ENCODE data around the gene VEGFA.

The VEGFA gene

GRCh38 chr6:43749461-43749860 lies 20.6 kb upstream of the VEGFA start:
- CTCF ChIA-PET: interaction anchor here (1.1 kb wide), 1 partner anchor 8 kb away, joined by 3 read pairs; no protein-coding TSS in a partner anchor
- TF ChIP-seq FOXK2 (IDR thresholded peaks at IDR 0.05) (no peak), SP1 (IDR thresholded peaks at IDR 0.05) (no peak), ELF4 (IDR thresholded peaks at IDR 0.05) (no peak), LEF1 (IDR thresholded peaks at IDR 0.05; ENCODE audit: borderline replicate concordance) (no peak), FOXA1 (IDR thresholded peaks at IDR 0.05) (no peak), NFRKB (IDR thresholded peaks at IDR 0.05) (no peak), SUZ12 (IDR thresholded peaks at IDR 0.05) (no peak), ARNT (IDR thresholded peaks at IDR 0.05) (no peak), CTBP1 (IDR thresholded peaks at IDR 0.05; ENCODE audit: borderline replicate concordance) (no peak), ZNF384 (IDR thresholded peaks at IDR 0.05) (no peak), PKNOX1 (IDR thresholded peaks at IDR 0.05) (no peak), L3MBTL2 (conservative IDR thresholded peaks at IDR 0.05) (no peak), FOXM1 (IDR thresholded peaks at IDR 0.05; ENCODE audit: borderline replicate concordance) (no peak)
- DNase-seq (ENCODE audit: extremely low spot score): no peak
- POLR2A ChIA-PET: interaction anchor here (0.7 kb wide), 1 partner anchor 120 kb away, joined by 3 read pairs; the partner anchor contains the start of gene GTPBP2

- DNase-seq (ENCODE audit: extremely low spot score): no peak
- TF ChIP-seq ARNT (IDR thresholded peaks at IDR 0.05): no peak
- no peak for TF ChIP-seq FOXK2 (IDR thresholded peaks at IDR 0.05)
- TF ChIP-seq BHLHE40 (IDR thresholded peaks at IDR 0.05; ENCODE audit: borderline replicate concordance): no peak
- TF ChIP-seq TARDBP (IDR thresholded peaks at IDR 0.05): no peak
- no peak for TF ChIP-seq FOXM1 (IDR thresholded peaks at IDR 0.05; ENCODE audit: borderline replicate concordance)
- TF ChIP-seq ZNF384 (IDR thresholded peaks at IDR 0.05): no peak
- no peak for TF ChIP-seq HDGF (IDR thresholded peaks at IDR 0.05; ENCODE audit: borderline replicate concordance)
- TF ChIP-seq NFRKB (IDR thresholded peaks at IDR 0.05): no peak
- no peak for TF ChIP-seq ELF4 (IDR thresholded peaks at IDR 0.05)
- no peak for TF ChIP-seq L3MBTL2 (conservative IDR thresholded peaks at IDR 0.05)
- TF ChIP-seq CTBP1 (IDR thresholded peaks at IDR 0.05; ENCODE audit: borderline replicate concordance): no peak
- no peak for TF ChIP-seq SUZ12 (IDR thresholded peaks at IDR 0.05)
- TF ChIP-seq PKNOX1 (IDR thresholded peaks at IDR 0.05): no peak
- POLR2A ChIA-PET: no interaction called here
- CTCF ChIA-PET: no interaction called here
These were observed 19.4 kb upstream of the VEGFA start for GRCh38 chr6:43750622-43751021.

- DNase-seq (ENCODE audit: extremely low spot score): no peak
- POLR2A ChIA-PET: interaction anchor here (0.6 kb wide), 1 partner anchor 8 kb away, joined by 3 read pairs; no protein-coding TSS in a partner anchor
- CTCF ChIA-PET: interaction anchor here (1.4 kb wide), 1 partner anchor 88 kb away, joined by 3 read pairs; no protein-coding TSS in a partner anchor
- no peak for TF ChIP-seq NFRKB (IDR thresholded peaks at IDR 0.05)
- no peak for TF ChIP-seq TARDBP (IDR thresholded peaks at IDR 0.05)
- no peak for TF ChIP-seq CTBP1 (IDR thresholded peaks at IDR 0.05; ENCODE audit: borderline replicate concordance)
- no peak for TF ChIP-seq SP1 (IDR thresholded peaks at IDR 0.05)
- no peak for TF ChIP-seq FOXK2 (IDR thresholded peaks at IDR 0.05)
- TF ChIP-seq FOXA1 (IDR thresholded peaks at IDR 0.05): no peak
- TF ChIP-seq ZNF384 (IDR thresholded peaks at IDR 0.05): no peak
- no peak for TF ChIP-seq ELF4 (IDR thresholded peaks at IDR 0.05)
- no peak for TF ChIP-seq FOXM1 (IDR thresholded peaks at IDR 0.05; ENCODE audit: borderline replicate concordance)
- TF ChIP-seq ARNT (IDR thresholded peaks at IDR 0.05): no peak
- TF ChIP-seq SUZ12 (IDR thresholded peaks at IDR 0.05): no peak
These were observed 16.3 kb upstream of the VEGFA start for GRCh38 chr6:43753570-43754183.

GRCh38 chr6:43757966-43758616 lies 11.9 kb upstream of the VEGFA start:
- ChIA-PET CTCF (interaction anchor here (0.8 to 1.9 kb wide), 3 partner anchors 9 to 14 kb away, joined by 3 to 7 read pairs (median 3); partner anchors contain the start of gene VEGFA), POLR2A (no interaction called here)
- DNase-seq (ENCODE audit: extremely low spot score): no peak
- TF ChIP-seq ARNT (IDR thresholded peaks at IDR 0.05): no peak
- TF ChIP-seq L3MBTL2 (conservative IDR thresholded peaks at IDR 0.05): no peak

- peak; percentile 75 for DNase-seq (ENCODE audit: extremely low spot score)
- ChIA-PET POLR2A (no interaction called here), CTCF (interaction anchor here (0.6 to 1.9 kb wide), 7 partner anchors 11 to 322 kb away, joined by 3 to 7 read pairs (median 3); partner anchors contain the start of gene VEGFA)
- no peak for TF ChIP-seq ARNT (IDR thresholded peaks at IDR 0.05)
- no peak for TF ChIP-seq CTBP1 (IDR thresholded peaks at IDR 0.05; ENCODE audit: borderline replicate concordance)
- TF ChIP-seq FOXM1 (IDR thresholded peaks at IDR 0.05; ENCODE audit: borderline replicate concordance): peak; percentile 21; the same call in 1 of the 2 replicates
- no peak for TF ChIP-seq TARDBP (IDR thresholded peaks at IDR 0.05)
These were observed 11.4 kb upstream of the VEGFA start for GRCh38 chr6:43758617-43759050.

GRCh38 chr6:43759136-43759906 lies 10.7 kb upstream of the VEGFA start:
- DNase-seq (ENCODE audit: extremely low spot score): no peak
- CTCF ChIA-PET: interaction anchor here (0.5 to 1.1 kb wide), 7 partner anchors 14 to 331 kb away, joined by 3 read pairs; no protein-coding TSS in a partner anchor
- TF ChIP-seq NFRKB (IDR thresholded peaks at IDR 0.05): no peak
- TF ChIP-seq ELF4 (IDR thresholded peaks at IDR 0.05): no peak
- no peak for TF ChIP-seq PKNOX1 (IDR thresholded peaks at IDR 0.05)
- POLR2A ChIA-PET: no interaction called here

Data from HEK293T (cell line).